ENCODE data around the gene COL27A1. TPM values are rescaled to one million over a fixed set of nuclear protein-coding genes. Genes with fewer than 3 reads are reported as not detected.

The COL27A1 gene
- total RNA-seq, 2 experiments from 2014 or later: not detected

DNA sequence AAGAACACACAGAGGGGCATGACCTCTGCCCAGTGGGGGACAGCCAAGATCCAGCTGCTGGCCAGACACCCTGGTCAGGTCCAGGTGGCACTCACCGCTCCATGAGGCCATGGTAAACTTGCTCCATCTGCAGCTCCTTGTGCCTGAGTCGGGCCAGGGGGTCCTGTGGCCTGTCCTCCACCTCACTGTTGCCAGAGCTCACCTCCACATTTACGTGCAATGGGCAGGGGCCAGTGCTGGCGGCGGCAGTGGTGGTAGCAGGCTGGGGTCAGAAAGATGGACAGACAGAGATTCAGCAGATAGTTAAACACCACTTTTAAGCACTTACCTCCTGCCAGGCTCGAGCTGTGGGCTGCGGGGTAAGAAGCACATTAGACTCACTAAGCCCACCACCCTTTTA is 204.5 kb downstream of the COL27A1 start:
- Histone ChIP-seq H3K9me3 (ENCODE audit: low read length) (no peaks in the 10 kb centered on the region), H3K4me2 (ENCODE audit: low read length) (no peak overlapping the region), H4K20me1 (ENCODE audit: insufficient read depth, low read length) (no peaks in the 10 kb centered on the region), H3K4me1 (ENCODE audit: insufficient read depth, low read length, poor library complexity, severe bottlenecking) (peaks cover 21% of the 10 kb centered on the region), H2AFZ (ENCODE audit: low read length) (no peak overlapping the region), H3K9me2 (ENCODE audit: insufficient read depth, low read length) (no peaks in the 10 kb centered on the region), H3K4me3 (ENCODE audit: low read depth, low read length, poor library complexity, severe bottlenecking) (no peak overlapping the region), H3K27ac (ENCODE audit: low read depth, low read length, poor library complexity, severe bottlenecking) (no peak overlapping the region), H3K79me2 (ENCODE audit: insufficient read depth, low read depth, low read length) (peaks cover 5% of the 10 kb centered on the region; the same call in 1 of the 2 replicates), H3K36me3 (ENCODE audit: insufficient read depth, low read length) (peaks cover 100% of the 10 kb centered on the region)
- no TSS peak for BruUV-seq (replicated peaks)
- POLR2A ChIA-PET: no interaction called here
- intact Hi-C loops (cut with micrococcal nuclease; ENCODE audit: unreplicated experiment): no loop called here
- TF ChIP-seq EZH2phosphoT487 (IDR thresholded peaks at IDR 0.05; ENCODE audit: borderline replicate concordance, low read depth, low read length): no peak
- TF ChIP-seq, protein P1, sequence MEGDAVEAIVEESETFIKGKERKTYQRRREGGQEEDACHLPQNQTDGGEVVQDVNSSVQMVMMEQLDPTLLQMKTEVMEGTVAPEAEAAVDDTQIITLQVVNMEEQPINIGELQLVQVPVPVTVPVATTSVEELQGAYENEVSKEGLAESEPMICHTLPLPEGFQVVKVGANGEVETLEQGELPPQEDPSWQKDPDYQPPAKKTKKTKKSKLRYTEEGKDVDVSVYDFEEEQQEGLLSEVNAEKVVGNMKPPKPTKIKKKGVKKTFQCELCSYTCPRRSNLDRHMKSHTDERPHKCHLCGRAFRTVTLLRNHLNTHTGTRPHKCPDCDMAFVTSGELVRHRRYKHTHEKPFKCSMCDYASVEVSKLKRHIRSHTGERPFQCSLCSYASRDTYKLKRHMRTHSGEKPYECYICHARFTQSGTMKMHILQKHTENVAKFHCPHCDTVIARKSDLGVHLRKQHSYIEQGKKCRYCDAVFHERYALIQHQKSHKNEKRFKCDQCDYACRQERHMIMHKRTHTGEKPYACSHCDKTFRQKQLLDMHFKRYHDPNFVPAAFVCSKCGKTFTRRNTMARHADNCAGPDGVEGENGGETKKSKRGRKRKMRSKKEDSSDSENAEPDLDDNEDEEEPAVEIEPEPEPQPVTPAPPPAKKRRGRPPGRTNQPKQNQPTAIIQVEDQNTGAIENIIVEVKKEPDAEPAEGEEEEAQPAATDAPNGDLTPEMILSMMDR (conservative IDR thresholded peaks at IDR 0.05; ENCODE audit: low read length): no peak
- no peak for DNase-seq (ENCODE audit: low spot score)
- CTCF ChIA-PET (ENCODE audit: unreplicated experiment): no interaction called here

DNA sequence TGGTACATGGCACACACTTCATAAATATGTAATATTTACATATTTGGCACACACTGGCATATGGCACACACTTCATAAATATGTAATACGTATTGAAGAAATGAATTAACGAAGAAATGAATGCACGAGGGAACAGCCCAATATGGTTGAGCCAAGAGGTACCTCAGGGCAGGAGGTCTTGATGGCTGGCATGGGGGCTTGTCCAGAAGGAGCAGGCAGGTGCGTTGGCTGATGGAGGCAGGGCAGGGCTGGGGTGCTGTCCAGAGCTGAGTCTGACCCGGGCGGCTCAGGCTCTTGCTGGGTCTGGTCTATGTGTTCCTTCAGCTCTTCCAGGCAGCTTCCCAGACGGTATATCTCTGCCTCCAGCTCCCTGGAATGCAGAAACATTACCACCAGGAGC is 206.2 kb downstream of the COL27A1 start:
- H3K9me2 ChIP-seq (ENCODE audit: insufficient read depth, low read length): no peaks in the 10 kb centered on the region
- no TSS peak for BruUV-seq (replicated peaks)
- H3K79me2 ChIP-seq (ENCODE audit: insufficient read depth, low read depth, low read length): peaks cover 15% of the 10 kb centered on the region; the same call in 1 of the 2 replicates
- H3K4me3 ChIP-seq (ENCODE audit: low read depth, low read length, poor library complexity, severe bottlenecking): no peak overlapping the region
- peaks cover 38% of the 10 kb centered on the region for H3K4me1 ChIP-seq (ENCODE audit: insufficient read depth, low read length, poor library complexity, severe bottlenecking)
- intact Hi-C loops (cut with micrococcal nuclease; ENCODE audit: unreplicated experiment): no loop called here
- no peaks in the 10 kb centered on the region for H3K9me3 ChIP-seq (ENCODE audit: low read length)
- peaks cover 97% of the 10 kb centered on the region for H3K36me3 ChIP-seq (ENCODE audit: insufficient read depth, low read length)
- H2AFZ ChIP-seq (ENCODE audit: low read length): no peak overlapping the region
- ChIA-PET CTCF (ENCODE audit: unreplicated experiment) (interaction anchor here (0.6 kb wide), 1 partner anchor 25 kb away, joined by 3 read pairs; no protein-coding TSS in a partner anchor), POLR2A (interaction anchor here (1.6 to 1.9 kb wide), 3 partner anchors 9 to 34 kb away, joined by 3 to 10 read pairs (median 4); no protein-coding TSS in a partner anchor)
- H3K4me2 ChIP-seq (ENCODE audit: low read length): no peak overlapping the region
- no peak for DNase-seq (ENCODE audit: low spot score)
- no peak overlapping the region for H3K27ac ChIP-seq (ENCODE audit: low read depth, low read length, poor library complexity, severe bottlenecking)
- TF ChIP-seq, protein P1 (conservative IDR thresholded peaks at IDR 0.05; ENCODE audit: low read length): no peak
- no peak for TF ChIP-seq EZH2phosphoT487 (IDR thresholded peaks at IDR 0.05; ENCODE audit: borderline replicate concordance, low read depth, low read length)
- H4K20me1 ChIP-seq (ENCODE audit: insufficient read depth, low read length): no peaks in the 10 kb centered on the region

Small RNA genes lying within 50 kb of the gene (microRNA-seq; reads per million reads assigned to microRNA genes)
- gene MIR455 (ENCODE audit: borderline replicate concordance): not detected

Small RNA genes lying within 50 kb of the gene (small RNA-seq; reads per million reads assigned to genes)
- gene MIR455: not detected

Other genes starting within 250 kb of the COL27A1 start
- gene AMBP, start 77.2 kb upstream of the COL27A1 start, total RNA-seq (2014; rRNA removed; shearing (Covaris generic)): not detected in 2 replicates
- not detected in 2 replicates for gene AMBP, start 77.2 kb upstream of the COL27A1 start, total RNA-seq (2022)
- not detected in 2 replicates for gene KIF12, start 56.2 kb upstream of the COL27A1 start, total RNA-seq (2014; rRNA removed; shearing (Covaris generic))
- not detected in 2 replicates for gene KIF12, start 56.2 kb upstream of the COL27A1 start, total RNA-seq (2022)
- gene ORM1, start 167.6 kb downstream of the COL27A1 start, total RNA-seq (2014; rRNA removed; shearing (Covaris generic)): not detected in 2 replicates
- not detected in 2 replicates for gene ORM1, start 167.6 kb downstream of the COL27A1 start, total RNA-seq (2022)
- not detected in 2 replicates for gene ORM2, start 174.3 kb downstream of the COL27A1 start, total RNA-seq (2014; rRNA removed; shearing (Covaris generic))
- not detected in 2 replicates for gene ORM2, start 174.3 kb downstream of the COL27A1 start, total RNA-seq (2022)
- 53.8 and 61.4 TPM in 2 replicates for gene AKNA, start 232.4 kb downstream of the COL27A1 start, total RNA-seq (2014; rRNA removed; shearing (Covaris generic))
- 187 and 203 TPM in 2 replicates for gene AKNA, start 232.4 kb downstream of the COL27A1 start, total RNA-seq (2022)